ENCODE measurements around the gene EPS8L1.
A peak's percentile ranks its signal among the peaks of the same experiment; 100 is the strongest.

DNA sequence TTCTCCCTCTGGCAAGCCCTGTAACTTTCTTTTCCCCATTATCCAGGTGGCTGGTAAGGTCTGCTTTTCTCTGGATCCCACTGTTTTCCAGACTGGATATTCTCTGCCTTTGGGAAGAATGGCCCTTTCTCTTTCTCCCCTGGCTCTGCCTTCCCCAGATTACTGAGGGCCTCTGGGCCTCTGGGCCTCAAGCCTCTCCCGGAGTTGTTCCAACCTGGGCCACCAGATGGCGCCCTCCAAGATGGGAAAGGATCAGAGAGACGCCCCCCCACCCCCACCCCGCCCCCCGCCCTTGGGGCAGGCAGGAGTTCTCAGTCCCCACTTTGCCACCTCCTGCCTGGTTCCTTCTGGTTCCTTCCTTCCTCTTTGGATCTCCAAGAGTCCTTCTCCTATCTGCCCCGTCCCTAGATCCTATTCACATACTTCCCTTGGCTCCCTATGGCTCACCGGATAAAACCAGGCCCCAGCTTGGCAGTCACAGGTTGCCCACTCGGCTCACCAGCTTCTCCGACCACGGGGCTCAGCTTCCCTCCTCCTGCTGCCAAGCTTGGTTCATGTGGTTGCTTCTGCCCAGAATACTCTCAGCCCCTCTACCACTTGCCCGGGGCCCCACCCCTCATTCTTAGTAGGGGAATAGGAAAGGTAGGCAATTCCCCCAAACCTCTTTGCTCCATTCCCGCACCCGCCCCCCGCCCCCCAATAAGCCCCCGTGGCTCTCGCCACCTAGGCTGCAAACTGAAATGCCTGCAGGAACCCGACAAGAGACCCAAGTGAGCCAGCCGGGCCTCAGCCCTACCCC, 13.1 kb downstream of the EPS8L1 start:
- TF ChIP-seq, protein P1, sequence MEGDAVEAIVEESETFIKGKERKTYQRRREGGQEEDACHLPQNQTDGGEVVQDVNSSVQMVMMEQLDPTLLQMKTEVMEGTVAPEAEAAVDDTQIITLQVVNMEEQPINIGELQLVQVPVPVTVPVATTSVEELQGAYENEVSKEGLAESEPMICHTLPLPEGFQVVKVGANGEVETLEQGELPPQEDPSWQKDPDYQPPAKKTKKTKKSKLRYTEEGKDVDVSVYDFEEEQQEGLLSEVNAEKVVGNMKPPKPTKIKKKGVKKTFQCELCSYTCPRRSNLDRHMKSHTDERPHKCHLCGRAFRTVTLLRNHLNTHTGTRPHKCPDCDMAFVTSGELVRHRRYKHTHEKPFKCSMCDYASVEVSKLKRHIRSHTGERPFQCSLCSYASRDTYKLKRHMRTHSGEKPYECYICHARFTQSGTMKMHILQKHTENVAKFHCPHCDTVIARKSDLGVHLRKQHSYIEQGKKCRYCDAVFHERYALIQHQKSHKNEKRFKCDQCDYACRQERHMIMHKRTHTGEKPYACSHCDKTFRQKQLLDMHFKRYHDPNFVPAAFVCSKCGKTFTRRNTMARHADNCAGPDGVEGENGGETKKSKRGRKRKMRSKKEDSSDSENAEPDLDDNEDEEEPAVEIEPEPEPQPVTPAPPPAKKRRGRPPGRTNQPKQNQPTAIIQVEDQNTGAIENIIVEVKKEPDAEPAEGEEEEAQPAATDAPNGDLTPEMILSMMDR (IDR thresholded peaks at IDR 0.05), result peak in 1 of 3 experiments; percentile 54
- TF ChIP-seq POLR2A (IDR thresholded peaks at IDR 0.05) (no peak), POLR2AphosphoS5 (IDR thresholded peaks at IDR 0.05; ENCODE audit: insufficient read depth in 1 of 2, low read depth in 1 of 2) (no peak)
